Measurements from ENCODE around the gene PPM1L.
A peak's percentile ranks its signal among the peaks of the same experiment; 100 is the strongest.

The PPM1L gene

DNA sequence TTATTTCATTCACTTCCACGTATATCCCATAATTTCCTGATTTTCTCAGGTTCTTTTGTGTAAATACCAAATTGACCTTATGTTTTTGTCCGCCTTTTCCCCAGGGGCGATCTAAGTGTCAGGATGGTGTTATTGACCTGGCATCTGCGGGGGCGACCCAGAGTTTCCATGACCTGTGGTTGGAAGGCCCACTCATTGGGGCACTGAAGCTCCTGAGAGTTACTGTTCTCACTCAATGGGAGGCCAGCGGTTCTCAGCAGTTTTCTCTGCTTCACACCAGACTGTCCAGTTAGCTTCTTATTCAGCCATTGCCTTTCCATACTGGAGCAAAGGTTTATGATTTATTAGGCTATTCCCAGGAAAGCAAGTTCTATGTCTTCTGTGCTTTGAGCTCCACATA lies 295.8 kb downstream of the PPM1L start:
- DNase-seq: no peak

- no peak for DNase-seq
Observed at GRCh38 chr3:161054860-161055604, 299.0 kb downstream of the PPM1L start.

DNA sequence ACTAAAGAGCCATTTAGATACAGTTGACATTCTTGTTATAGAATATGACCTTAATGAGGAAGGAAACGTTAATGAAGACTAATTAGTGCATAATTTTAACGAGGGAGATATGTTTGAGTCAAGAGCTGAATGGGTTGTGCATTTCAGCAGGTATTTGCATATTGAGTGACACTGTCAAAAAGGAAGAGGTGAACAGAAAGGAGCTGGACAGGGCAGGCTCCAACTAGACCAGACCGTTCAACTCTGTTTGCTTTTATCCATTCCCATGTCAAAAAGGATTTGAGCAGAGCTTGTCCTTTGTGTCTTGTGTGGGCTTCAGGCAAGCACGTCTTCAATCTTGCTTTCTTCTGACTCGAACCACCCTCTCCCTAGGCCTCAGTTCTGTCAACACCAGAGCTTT lies 308.4 kb downstream of the PPM1L start:
- no peak for DNase-seq

DNA sequence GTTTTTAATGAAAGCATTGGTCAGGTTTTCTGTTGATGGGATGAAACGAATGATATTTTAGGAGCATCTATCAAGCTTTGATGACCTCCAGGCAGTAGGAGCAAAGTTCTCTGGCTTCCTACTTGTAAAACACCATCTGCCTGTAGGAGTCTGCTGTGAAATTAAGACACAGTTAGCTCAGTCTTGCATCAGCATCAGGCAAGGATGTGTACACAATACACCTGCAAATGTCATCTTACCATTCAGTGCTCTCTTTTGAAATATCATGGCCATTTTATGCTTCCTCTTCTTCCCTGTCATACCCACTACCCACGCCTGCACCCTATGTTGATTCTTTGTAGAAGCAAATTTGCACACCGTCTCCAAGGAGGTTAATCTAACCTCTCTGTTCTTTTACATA lies 310.9 kb downstream of the PPM1L start:
- no peak for DNase-seq

- no peak for DNase-seq
Observed at GRCh38 chr3:161067335-161067734, 311.3 kb downstream of the PPM1L start.

DNA sequence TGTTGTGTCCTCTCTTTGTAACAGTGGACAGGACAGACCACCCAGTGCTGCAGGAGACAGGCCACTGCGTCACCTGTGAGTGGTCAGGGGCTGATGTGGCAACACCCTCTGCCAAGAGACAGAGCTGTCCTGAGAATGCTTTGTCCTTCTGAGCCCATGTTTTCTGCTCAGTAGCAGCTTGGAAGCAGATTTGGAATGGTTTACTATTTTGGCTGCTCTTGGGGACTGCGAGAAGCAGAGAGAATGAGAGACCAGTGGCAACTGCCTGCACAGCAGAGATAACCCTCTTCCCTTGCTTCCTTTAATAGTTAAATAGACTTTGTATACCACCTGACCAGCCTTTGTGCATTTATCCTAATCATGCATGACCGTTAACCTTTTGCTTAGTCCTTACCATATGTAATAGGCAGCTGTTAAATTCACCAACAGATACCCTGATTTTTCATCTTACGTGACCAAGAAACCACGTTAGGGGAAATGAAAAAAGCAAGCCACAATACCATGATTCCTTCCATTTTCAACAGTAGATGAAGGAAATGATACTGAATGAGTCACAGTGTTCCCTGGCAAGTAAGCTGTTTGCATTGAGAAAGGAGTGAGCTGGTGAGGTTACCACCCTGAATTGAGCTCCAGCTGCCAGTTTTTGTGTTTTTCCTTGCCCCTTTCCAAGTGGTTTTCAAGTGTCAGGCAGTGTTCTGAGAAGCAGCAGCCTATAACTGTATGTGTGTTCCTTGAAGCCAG lies 313.6 kb downstream of the PPM1L start:
- peak; percentile 40 for DNase-seq

DNA sequence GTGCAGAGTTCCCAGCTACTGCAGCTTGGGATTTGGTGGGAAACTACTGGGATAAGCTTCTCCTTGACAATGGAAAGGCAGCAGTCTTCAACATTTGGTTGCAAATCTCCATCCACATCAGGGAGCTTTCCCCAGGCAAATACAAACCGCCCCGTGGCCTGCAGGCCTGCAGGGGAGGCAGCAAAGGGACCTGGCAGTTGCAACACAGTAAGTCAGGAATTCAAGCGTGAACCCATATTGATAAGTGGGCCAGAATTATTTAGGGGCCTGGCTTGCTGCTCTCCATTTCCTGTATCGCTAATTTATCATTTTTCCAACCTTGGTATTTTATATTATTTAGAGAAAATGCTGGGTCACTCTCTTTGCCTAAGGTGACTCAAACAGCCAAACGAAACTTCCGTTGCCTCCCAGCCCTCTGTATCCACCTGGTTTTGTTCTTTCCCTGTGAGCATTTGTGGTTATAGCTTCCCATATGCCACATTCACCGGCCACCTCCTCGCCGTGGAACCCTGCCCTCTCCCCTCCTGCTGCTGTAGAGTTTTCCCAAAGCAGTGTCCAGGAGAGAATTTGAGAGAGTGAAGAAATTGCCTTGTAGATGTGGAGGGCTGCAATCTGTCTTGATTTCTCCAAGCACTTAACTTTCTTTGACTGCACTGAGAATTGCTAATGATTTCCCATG lies 314.4 kb downstream of the PPM1L start:
- DNase-seq: peak in 1 of 2 experiments; percentile 40

- no peak for DNase-seq
Observed at GRCh38 chr3:161070980-161071663, 315.1 kb downstream of the PPM1L start.

DNA sequence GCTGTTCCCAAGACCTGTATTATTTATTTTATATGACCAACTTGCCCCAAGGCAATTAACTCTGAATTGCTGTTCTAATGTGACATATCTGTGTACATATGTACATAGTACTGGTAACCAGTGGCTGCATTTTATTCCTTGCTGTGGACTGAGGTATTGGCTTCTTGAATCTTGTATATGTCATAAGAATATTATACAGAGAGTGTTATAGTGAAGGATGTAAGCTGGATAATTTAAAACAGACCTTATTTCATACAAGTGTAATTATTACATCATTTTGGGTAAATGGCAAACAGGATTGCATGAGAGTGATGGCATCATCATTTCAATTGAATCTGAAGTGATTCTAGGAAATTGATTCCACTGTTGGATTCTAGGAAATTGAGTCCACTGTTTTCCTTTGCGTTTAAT lies 316.2 kb downstream of the PPM1L start:
- no peak for DNase-seq

DNA sequence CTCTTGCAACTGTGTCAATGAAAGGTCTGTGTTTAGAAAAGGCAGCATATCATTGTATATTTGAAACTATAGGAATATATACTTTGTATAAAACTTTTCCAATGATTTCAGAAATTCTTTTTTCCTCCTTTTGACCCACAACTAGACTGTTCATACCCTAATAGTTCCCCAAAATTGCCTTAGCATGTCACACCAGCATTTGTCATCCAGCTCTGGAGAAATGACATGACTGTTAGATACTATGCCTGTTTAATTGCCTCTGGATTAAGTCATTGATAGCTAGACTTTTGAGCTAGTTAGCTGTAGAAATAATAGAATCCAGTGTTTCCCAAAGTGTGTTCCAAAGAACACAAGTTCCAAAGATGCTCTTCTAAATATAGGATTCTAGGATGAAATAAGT lies 316.7 kb downstream of the PPM1L start:
- DNase-seq: no peak

GRCh38 chr3:161073181-161073580 lies 317.1 kb downstream of the PPM1L start:
- no peak for DNase-seq

GRCh38 chr3:161081633-161082032 lies 325.6 kb downstream of the PPM1L start:
- DNase-seq: no peak

- DNase-seq: no peak
Observed at GRCh38 chr3:161082063-161082462, 326.0 kb downstream of the PPM1L start.

- DNase-seq: no peak
Observed at GRCh38 chr3:161083131-161083530, 327.1 kb downstream of the PPM1L start.

DNA sequence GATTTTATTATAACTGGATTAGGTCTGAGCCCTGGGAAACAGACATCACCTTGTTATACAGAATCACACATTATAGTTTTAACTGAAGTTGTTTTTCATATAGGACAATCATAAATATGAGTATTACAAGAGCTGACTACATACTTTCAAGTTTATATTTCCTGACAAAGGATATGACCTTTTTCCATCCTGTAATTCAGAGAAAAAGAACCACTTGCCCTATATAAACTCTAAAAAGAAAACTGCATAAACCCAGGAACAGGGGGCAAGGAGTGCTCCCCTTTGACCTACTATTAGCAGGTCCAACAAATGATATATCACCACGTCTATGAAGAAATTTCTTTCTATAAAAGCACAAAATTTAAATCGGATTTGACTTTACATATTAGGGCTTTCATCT lies 328.2 kb downstream of the PPM1L start:
- no peak for DNase-seq

GRCh38 chr3:161093895-161094294 lies 337.9 kb downstream of the PPM1L start:
- DNase-seq: no peak

DNA sequence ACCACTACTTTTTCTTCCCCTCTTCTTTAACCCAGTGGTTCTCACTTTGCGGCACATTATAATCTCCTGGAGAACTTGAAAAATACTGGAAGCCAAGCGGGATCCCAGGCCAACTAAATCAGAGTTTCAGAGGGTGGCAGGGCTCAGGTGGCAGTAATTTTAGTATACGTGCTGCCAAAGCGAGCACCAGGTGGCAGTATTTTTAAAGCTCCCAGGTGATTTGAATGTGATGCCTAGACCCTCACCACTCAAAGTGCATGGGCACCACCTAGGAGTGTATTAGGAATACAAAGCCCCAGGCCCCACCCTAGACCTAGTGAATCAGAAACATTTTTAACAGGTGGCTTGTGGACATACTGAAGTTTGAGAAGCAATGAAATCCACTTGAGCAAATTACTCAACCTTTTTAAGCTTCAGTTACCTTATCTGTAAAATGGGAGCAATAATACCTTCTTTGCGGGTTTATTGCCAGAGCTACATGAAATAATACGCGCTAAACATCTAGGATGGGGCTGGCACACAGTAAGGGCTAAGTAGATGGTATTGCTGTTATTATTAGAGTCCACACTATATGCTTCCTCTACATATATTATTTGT lies 340.8 kb downstream of the PPM1L start:
- DNase-seq: peak; percentile 24 to 50

DNA sequence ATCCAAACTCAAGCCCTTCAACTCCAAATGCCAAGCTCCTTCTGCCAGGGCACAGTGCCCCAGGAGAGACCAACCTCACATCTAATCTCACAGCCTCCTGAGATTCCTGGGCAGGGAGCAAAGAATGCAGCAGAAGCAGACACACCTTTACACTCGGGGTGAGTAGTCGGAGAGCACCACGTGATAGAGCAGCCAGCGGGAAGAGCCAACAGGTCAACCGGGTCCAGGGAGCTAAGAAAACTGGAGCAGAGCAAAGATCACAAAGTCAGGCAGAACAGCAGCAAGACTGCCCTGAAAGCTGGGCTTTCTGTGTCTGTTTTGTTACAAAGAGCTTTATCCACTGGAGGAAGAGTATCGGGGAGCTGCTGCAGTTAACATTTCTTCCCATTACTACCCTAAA lies 345.0 kb downstream of the PPM1L start:
- no peak for DNase-seq

GRCh38 chr3:161101609-161102008 lies 345.6 kb downstream of the PPM1L start:
- no peak for DNase-seq

GRCh38 chr3:161103776-161104385 lies 347.9 kb downstream of the PPM1L start:
- no peak for DNase-seq

- peak; percentile 41 to 78 for DNase-seq
Observed at GRCh38 chr3:161104561-161105551, 348.8 kb downstream of the PPM1L start, which contains the start of gene B3GALNT1. TSS of gene B3GALNT1 (minus strand) at chr3:161105349. CDS start at chr3:161086754, 18,595 bp downstream.
